Measurements from ENCODE around the gene C1D.
"Not testable (repeated sequence)": the region's sequence is repeated elsewhere in the genome, so short reads cannot be mapped to it uniquely, and the experiment has no call there.

Gene C1D

GRCh38 chr2:68062680-68063387 lies at the start of gene C1D:
C1D (minus strand) TSS chr2:68063004; CDS start chr2:68047310, 15,694 bp downstream.
- DNase-seq, result peak; percentile 86

DNA sequence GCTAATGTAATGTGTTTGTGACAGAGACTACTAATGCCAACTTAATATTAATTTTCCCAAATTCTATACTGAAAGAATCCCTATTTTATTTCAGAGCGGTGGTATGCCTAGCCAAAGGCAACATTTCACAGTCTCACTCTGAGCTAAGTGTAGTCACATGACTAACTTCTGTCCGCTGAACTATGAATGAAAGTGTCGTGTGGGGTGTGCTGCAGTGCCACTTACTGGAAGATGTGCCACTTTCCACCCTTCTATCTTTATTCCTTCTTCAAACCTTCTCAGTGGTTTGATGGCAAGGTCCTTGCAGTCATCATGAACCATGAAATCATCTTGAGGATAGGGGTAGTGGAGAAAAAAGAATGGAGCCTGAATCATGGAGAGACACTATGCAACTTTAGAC lies 47.3 kb upstream of the C1D start:
- no peak for DNase-seq

- no peak for DNase-seq
Measured at GRCh38 chr2:68108120-68108519, 45.3 kb upstream of the C1D start.

DNA sequence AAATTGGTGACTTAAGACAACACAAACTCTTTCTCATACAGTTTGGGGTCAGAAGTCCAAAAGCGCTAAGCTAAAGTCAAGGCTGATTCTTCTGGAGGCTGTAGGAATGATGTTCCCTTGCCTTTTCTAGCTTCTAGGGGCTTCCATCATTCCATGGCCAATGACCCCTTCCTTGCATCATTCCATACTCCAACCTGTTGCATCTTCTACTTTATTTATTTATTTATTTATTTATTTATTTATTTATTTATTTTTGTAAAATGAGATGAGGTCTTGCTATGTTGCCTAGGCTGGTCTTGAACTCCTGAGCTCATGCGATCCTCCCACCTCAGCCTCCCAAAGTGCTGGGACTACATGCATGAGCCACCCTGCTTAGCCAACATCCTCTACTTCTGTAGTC lies 44.7 kb upstream of the C1D start:
- no peak for DNase-seq

DNA sequence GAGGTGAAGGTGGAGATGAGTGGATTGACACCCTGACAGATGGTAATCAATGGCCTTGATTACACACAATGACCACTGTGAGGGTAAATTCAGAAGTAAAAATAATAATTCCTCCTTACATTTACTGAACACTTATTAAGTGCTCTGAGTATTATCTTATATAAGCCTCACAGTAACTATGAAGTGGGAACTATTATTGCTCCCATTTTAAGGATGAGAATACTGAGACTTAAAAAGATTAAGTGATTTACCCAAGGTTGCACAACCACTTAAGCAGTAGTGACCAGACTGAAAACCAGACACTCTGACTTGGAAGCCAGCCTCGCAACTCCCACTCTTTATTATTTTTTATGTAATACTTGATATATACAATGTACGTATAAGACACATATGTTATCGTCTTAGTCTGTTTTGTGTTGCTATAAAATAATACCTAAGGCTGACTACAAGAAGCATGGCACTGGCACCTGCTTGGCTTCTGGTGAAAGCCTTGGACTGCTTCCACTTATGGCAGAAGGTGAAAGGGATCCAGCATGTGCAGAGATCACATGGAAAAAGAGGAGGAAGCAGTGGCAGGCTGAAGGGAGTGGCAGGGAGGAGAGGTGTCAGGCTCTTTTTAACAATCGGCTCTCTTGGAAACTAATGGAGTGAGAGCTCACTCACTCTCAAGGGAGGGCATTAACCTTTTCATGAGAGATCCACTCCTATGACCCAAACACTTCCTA lies 41.5 kb upstream of the C1D start:
- DNase-seq, result no peak

DNA sequence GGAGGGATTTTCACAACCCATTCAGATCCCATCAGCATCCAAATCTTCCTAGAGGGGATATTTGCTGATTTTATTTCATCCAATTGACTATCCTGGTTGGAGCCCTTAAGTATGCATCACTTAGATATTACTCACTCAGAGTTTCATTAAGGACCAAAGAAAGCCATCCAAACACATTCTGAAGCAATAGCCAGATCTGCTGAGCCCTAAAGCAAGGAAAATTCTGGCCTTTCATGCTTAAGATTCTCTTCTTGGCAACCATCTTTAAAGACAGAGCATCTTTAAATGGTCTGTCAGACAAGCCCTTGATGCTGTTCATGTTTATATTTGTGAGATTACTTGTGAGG lies 40.9 kb upstream of the C1D start:
- DNase-seq, result no peak

DNA sequence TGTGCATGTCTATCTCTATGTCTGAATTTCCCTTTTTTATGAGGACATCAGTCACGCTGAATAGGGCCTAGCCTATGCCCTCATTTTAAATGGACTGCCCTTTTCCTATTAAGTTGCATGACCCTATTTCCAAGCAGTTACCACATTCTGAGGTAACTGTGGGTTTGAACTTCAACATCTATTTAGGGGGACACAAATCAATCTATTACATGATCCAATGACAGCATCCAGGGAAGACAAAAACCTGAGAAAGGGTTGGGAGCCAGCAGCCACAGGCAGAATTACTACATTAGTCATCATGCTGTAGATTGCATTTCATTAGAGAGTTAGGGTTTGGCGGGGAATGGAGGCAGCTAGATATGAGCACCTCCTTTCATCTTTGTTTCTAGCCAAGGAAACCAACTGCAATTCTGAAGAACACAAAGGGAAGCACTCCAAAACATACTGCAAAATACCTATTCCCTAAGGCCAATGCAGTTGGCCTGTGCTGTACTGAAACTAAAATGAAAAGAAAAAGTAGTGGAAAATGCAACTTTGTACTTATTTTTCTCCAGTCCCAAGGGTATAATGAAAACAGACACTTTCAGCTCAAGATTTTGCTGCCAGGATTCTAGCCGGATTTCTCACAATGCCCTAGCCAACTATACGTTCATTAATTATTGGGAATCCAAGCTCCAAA lies 40.4 kb upstream of the C1D start:
- DNase-seq, result no peak

DNA sequence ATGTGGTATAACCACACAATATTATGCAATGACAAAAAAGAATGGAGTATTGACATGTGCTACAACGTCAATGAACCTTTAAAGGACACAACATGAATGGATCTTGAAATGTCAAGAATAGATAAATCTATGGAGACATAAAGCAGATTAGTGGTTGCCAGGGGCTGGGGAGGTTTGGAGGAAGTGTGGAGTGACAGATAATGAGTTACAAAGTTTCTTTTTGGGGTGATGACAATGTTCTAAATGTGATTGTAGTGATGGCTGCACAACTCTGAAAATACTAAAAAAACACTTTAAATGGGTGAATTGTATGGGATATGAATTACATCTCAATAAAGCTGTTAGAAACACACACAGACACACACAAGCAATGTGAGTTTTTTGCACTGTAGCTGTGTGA lies 37.4 kb upstream of the C1D start:
- no peak for DNase-seq

- DNase-seq, result no peak
Measured at GRCh38 chr2:68099260-68099659, 36.5 kb upstream of the C1D start.

DNA sequence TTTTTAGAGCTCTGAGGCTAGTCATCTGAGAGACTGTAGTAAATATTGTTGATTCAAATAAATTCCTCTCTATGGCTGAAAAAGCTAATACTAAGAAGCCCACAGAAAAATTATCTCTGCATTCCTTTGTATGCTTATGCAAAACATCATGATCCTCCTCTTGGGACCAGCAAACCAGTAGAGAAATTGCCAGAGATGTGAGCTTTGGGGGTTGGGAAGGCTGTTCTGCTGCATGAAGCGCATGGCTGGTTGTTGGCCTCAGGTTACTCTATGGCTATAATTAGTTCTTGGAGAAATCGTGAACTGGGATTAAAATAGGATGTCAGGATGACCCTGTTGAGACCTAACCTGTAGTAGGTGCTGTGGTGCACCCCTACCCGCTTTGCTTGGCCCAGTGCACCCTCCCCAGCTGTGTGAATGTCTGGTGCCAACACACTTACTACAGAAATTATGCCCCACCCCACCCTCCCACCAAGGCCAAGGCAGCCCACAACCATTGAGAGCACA lies 35.5 kb upstream of the C1D start:
- DNase-seq, result no peak

GRCh38 chr2:68094111-68094510 lies 31.3 kb upstream of the C1D start:
- no peak for DNase-seq

DNA sequence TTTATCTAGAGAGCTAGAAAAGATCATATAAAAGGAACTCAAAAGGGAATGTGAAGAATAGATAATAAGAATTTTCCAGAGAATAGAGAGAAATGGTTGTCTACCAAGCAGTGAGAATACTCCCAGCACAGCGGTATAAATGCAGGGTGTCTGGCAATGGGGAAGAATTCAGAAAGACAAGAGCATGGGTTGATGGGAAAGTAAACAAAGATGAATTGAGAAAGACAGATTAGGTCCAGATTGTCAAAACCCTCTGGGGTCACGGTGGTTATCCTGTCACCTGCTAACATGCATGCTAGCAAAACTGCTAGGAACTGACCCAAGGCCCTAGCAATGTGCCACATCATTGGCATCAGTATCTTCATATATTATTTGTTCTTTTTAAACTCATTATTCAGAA lies 30.8 kb upstream of the C1D start:
- DNase-seq, result no peak

DNA sequence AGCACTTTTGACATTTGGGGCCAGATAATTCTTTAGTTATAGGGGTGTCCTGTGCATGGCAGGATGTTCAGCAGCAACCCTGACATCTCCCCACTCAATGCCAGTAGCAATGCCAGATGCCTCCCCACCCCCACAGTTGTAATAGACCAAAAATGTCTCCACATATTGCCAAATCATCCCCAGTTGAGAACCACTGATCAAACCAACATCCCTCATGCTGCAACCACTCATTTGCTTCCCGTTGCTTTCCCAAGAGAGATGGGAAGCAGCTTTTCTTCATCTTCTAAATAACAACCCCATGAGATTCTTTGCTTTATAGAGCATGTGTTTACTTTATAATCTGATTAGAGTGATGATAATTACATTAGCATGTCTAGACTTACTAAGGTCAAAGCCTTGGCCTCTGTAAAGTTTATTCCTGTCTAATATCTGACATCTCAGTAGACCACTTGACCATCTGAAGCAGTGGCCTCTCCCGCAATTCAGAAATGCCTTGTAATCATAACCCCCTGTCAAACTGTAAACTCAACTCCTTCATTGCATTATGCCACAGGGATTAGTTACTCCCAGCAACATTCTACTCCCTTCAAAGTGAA lies 28.7 kb upstream of the C1D start:
- DNase-seq, result no peak

DNA sequence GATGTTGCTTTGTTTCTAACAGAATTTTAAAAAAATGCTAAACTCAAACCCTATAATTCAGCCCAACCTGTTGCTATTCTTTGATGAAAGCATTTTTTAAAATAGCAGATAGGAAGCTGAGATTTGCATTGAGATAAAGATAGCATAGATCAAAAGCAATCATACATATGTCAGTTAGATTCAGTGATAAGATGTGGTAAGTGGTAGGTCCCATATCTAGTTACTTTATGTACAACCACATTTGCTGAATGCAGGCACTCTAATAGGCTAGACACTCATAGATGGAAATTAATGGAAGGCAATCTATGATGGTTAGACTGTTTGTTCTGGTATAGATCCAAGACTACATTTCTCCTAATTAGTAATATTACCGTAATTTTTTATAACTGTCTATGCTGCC lies 27.2 kb upstream of the C1D start:
- no peak for DNase-seq

DNA sequence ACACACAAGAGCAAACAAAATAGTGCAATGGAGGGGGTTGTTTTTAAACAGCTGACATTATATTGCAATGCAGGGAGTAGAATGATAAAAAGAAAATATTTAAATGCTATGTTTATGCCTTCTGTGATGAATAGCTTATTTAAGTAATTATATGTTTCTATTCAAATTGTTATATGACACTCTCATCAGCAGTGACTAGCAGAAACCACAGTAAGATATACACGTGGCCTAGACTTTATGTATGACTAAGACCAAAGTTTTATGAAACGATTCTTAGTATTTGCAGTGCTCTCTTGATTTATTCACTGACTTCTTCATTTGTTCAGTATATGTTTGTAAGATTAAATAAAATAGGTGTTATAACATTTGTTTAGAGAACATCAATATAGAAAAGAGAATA lies 26.1 kb upstream of the C1D start:
- no peak for DNase-seq

GRCh38 chr2:68086166-68086565 lies 23.4 kb upstream of the C1D start:
- no peak for DNase-seq

- no peak for DNase-seq
Measured at GRCh38 chr2:68083346-68083745, 20.5 kb upstream of the C1D start.

GRCh38 chr2:68074050-68074449 lies 11.2 kb upstream of the C1D start:
- DNase-seq, result no peak

- DNase-seq, result not testable (repeated sequence)
Measured at GRCh38 chr2:68063797-68064646, 1.2 kb upstream of the C1D start.

DNA sequence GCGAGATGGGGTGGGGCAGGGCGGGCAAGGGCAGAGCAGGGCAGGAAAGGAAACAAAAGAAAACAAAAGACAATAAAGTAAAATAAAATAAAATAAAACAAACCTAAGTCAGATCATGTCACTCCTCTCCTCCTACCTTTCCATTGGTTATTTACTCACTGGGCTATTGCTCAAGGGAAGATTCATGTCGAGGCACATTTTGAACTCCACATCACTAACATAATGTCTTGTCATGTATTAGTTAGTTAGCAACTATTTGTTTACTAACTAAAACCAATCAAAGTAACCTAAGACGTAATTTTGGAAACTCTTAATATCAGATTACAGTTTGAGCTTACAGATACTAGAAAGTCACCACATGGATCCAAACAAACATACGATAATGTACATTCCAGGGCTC lies 2.2 kb downstream of the C1D start:
- DNase-seq, result no peak

DNA sequence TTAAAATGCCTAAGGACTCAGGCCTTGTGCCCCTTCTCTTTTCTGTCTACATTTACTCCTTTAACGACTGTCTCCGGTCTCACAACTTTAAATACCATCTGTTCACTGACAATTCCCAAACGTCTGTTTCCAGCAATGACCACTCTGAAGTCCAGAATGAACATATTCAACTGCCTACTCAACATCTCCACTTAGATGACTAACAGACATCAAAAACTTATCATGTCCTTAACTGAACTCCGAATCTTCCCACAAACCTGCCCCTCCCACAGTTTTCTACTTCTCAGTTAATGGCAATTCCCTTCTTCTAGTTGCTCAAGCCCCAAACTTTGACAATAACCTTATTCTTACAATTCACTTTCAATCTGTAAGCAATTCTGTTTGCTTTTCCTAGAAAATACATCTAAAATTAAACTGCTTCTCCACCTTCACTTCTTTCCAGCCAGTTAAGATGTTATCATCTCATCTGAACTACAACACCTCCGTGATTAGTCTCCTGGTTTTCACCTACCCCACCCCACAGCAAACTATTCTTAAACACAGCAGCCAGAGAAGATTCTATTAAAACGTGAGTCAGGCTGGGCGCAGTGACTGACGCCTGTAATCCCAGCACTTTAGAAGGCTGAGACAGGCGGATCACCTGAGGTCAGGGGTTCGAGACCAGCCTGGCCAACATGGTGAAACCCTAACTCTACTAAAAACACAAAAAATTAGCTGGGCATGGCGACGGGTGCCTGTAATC lies 2.8 kb downstream of the C1D start:
- no peak for DNase-seq

Measured in NCI-H774 (cell line).